Astrocyte of the spinal cord (primary cell): ENCODE data around the gene SLC4A5.

Experiments
- DNase-seq: peaks from one replicate; pipeline ENCODE4 v3.0.0; 2011; ENCODE audit warnings: low read depth, low spot score
- H3K4me3 ChIP-seq: 2 replicates; pipeline ENCODE4 v1.5.1; 2011; ENCODE audit warnings: low read depth, mild to moderate bottlenecking, low read length, moderate library complexity
- CTCF ChIP-seq: IDR thresholded peaks from 2 replicates; pipeline ENCODE4 v1.5.1; 2012; ENCODE audit warnings: low read depth, mild to moderate bottlenecking, low read length, inconsistent platforms
- in situ Hi-C: cut with HindIII; loops from 2 replicates; pipeline ENCODE4 v1.10.0; 2017; ENCODE audit warnings: low sequenced_read_pairs

The SLC4A5 gene

GRCh38 chr2:74333896-74334586 lies 9.2 kb downstream of the SLC4A5 start:
- no peak overlapping the region for H3K4me3 ChIP-seq
- DNase-seq, result no peak
- in situ Hi-C loops, result no loop called here
- TF ChIP-seq CTCF, result no peak

DNA sequence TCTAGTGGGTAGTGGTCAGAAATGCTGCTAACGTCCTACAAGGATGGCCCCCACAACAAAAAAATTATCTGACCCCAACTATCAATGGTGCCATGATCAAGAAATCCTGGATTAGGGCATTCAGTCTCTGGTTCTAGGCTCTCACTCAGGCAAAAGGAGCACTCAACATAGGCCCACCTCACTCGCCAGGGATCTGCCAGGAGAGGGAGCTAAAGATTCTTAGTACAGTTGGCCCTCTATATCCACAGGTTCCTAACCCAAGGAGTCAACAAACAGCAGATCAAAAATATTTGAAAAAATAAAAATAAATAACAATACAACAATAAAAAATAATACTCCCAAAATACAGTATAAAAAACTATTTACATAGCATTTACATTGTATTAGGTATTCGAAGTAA lies 10.0 kb downstream of the SLC4A5 start:
- in situ Hi-C loops, result no loop called here
- peak; percentile 67 for TF ChIP-seq CTCF
- peak; percentile 39 for DNase-seq
- H3K4me3 ChIP-seq, result no peak overlapping the region

DNA sequence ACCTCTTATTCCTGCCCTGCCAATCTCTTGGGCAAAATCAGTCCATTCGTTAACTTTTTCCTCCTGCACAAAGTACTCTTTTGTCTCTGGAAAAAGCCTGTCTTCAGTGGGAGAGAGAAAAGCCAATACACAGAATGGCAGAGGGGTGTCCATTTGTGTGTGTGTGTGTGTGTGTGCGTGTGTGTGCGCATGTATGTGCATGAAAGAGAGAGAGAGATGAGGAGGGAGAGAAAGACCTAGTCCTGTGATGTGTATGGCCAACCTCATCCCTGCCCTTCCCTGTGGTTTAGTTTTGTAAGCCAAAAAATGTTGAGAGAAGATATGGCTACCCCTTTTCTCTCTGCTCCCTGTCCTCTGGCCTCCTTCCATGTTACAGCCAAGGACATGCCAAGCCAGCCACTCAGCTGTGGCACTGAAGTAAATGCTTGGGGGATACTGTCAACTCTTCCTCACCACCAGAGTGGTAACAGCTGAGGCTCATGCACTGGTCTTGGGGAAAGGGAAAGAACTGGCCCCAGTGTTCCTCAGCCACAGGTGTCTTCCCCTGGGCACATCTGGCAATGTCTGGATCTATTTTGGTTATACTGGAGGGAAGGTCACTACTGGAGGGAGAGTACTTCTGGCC lies 10.6 kb downstream of the SLC4A5 start:
- no peak for TF ChIP-seq CTCF
- no peak overlapping the region for H3K4me3 ChIP-seq
- in situ Hi-C loops, result no loop called here
- no peak for DNase-seq

GRCh38 chr2:74328573-74328972 lies 14.6 kb downstream of the SLC4A5 start:
- no peak for TF ChIP-seq CTCF
- no peak overlapping the region for H3K4me3 ChIP-seq
- in situ Hi-C loops, result no loop called here

DNA sequence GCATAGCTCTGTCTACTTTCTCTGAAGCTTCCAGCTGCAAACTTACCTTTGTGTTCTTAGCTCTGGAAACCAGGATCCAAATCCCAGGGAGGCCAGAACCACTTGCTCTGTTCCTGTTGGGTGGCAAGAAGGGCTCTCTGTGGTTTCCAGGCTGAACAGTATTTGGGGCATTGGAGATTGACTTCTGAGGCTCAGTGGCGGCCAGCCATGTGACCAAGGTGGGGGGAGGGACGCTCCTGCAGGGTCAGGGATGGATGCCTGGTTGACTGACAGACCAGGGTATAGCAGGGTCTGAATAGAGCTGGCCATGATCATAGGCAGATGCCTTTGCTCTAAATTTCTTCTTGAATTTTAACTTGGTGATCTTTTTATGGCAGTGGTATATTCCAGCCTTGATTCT lies 15.1 kb downstream of the SLC4A5 start:
- H3K4me3 ChIP-seq, result no peak overlapping the region
- TF ChIP-seq CTCF, result no peak
- in situ Hi-C loops, result no loop called here
- no peak for DNase-seq

More at GRCh38 chr2:74328573-74328972, 14.6 kb downstream of the SLC4A5 start:
- no peak for DNase-seq

DNA sequence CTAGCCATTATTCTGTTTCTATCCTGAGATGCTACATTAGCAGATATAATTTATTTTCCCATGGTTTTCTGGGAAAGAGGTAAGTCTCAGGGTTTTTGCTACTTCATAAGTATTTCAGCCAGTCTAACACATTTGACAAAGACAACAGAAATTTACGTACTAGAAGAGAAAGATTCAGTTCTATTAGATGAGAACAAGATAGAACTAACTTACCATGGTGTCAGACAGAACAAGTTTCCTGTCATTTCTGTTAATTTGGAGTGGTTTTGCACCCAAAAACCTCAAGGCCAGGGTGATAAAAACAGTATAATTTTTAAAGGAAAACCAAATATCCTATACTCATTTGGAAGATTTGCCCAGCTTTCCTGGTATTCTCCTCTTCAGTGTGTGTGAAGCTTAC lies 15.6 kb downstream of the SLC4A5 start:
- no peak for DNase-seq
- no peak for TF ChIP-seq CTCF
- H3K4me3 ChIP-seq, result no peak overlapping the region
- in situ Hi-C loops, result no loop called here
